Neutrophil (primary cell): ENCODE measurements around the gene UGT2B7.

Experiments
- H3K27ac ChIP-seq: fragments of 200-600 bp; sonication (generic); 2 replicates; pipeline ENCODE4 v1.5.1; 2016; ENCODE audit warnings: mild to moderate bottlenecking, moderate library complexity
- H3K27me3 ChIP-seq: fragments of 200-600 bp; sonication (generic); 2 replicates; pipeline ENCODE4 v1.6.0; 2016; ENCODE audit warnings: mild to moderate bottlenecking
- H3K36me3 ChIP-seq: fragments of 200-600 bp; sonication (generic); 2 replicates; pipeline ENCODE4 v1.5.1; 2017
- H3K4me1 ChIP-seq, 2 experiments: fragments of 200-600 bp in 1 of 2; sonication (generic) in 1 of 2; 1 replicate in 1 of 2; 2 replicates in 1 of 2; pipeline versions ENCODE4 v1.5.1 to v1.6.1; 2013 to 2016; ENCODE audit warnings: low read depth in 1 of 2, low read length in 1 of 2, mild to moderate bottlenecking in 1 of 2, moderate library complexity in 1 of 2; ENCODE audit not compliant: control insufficient read depth in 1 of 2, insufficient read depth in 1 of 2
- H3K4me3 ChIP-seq, 2 experiments: fragments of 200-600 bp in 1 of 2; sonication (generic) in 1 of 2; 1 replicate in 1 of 2; 2 replicates in 1 of 2; pipeline ENCODE4 v1.5.1; 2013 to 2016; ENCODE audit warnings: low read depth in 1 of 2, low read length in 1 of 2, mild to moderate bottlenecking in 1 of 2, moderate library complexity in 1 of 2
- H3K9me3 ChIP-seq: fragments of 200-600 bp; sonication (generic); 2 replicates; pipeline ENCODE4 v1.5.1; 2016
- TF ChIP-seq, protein P1 (sequence below): fragments of 200-600 bp; sonication (generic); IDR thresholded peaks from 2 replicates; pipeline ENCODE4 v1.5.1; 2016; ENCODE audit warnings: antibody characterized with exemption

The UGT2B7 gene

GRCh38 chr4:69141320-69141719 lies 45.0 kb downstream of the UGT2B7 start:
- H3K36me3 ChIP-seq = no peaks in the 10 kb centered on the region
- H3K27me3 ChIP-seq = no peaks in the 10 kb centered on the region
- no peaks in the 10 kb centered on the region for H3K9me3 ChIP-seq
- no peak overlapping the region for H3K27ac ChIP-seq
- TF ChIP-seq, protein P1, sequence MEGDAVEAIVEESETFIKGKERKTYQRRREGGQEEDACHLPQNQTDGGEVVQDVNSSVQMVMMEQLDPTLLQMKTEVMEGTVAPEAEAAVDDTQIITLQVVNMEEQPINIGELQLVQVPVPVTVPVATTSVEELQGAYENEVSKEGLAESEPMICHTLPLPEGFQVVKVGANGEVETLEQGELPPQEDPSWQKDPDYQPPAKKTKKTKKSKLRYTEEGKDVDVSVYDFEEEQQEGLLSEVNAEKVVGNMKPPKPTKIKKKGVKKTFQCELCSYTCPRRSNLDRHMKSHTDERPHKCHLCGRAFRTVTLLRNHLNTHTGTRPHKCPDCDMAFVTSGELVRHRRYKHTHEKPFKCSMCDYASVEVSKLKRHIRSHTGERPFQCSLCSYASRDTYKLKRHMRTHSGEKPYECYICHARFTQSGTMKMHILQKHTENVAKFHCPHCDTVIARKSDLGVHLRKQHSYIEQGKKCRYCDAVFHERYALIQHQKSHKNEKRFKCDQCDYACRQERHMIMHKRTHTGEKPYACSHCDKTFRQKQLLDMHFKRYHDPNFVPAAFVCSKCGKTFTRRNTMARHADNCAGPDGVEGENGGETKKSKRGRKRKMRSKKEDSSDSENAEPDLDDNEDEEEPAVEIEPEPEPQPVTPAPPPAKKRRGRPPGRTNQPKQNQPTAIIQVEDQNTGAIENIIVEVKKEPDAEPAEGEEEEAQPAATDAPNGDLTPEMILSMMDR = no peak
- H3K4me1 ChIP-seq = no peaks in the 10 kb centered on the region
- H3K4me3 ChIP-seq = no peak overlapping the region

- Histone ChIP-seq H3K9me3 (no peaks in the 10 kb centered on the region), H3K36me3 (no peaks in the 10 kb centered on the region), H3K4me1 (no peaks in the 10 kb centered on the region), H3K27ac (no peak overlapping the region), H3K4me3 (no peak overlapping the region), H3K27me3 (no peaks in the 10 kb centered on the region)
- TF ChIP-seq, protein P1 = no peak
Observed at GRCh38 chr4:69147334-69147733, 51.1 kb downstream of the UGT2B7 start.

DNA sequence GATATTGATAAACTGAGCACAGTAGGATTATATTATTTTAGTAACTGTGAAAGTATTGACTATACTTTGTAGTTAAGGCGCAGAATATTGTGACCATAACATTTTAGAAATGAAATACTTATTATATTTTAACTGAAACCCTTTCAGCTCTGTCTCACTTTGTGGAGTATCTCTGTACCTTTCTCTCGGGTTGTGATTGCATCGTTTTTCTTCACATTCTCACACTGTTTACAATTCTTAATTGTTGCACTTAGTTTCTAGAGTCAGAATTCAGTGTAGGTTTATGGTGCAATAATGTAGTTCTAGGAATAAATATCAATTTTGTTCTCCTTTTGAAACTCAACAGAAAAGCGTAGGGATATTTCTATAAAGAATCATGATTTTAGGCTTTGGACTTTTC lies 57.7 kb downstream of the UGT2B7 start:
- H3K27ac ChIP-seq = no peak overlapping the region
- no peaks in the 10 kb centered on the region for H3K27me3 ChIP-seq

DNA sequence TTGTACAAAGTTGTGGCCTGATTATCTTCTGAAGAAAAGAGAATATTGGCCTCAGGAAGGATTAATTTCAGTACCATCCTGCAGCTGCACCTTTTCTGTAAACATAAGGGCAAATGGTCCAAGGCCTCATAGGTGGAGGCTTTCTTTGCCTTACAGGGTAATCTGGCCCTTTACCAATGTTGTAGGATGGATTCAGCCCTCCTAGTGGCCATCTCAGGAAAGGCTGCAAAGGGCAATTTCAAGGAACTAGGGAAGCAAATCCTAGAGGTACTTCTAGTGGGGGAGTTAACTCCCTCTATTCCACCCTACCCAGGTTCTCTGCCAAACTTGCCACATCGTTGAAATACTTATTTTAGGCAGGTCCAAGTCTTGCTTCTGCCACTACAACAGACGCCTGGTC lies 60.6 kb downstream of the UGT2B7 start:
- TF ChIP-seq, protein P1 = no peak
- no peak overlapping the region for H3K27ac ChIP-seq
- H3K36me3 ChIP-seq = no peaks in the 10 kb centered on the region
- no peak overlapping the region for H3K4me3 ChIP-seq
- no peaks in the 10 kb centered on the region for H3K27me3 ChIP-seq
- no peaks in the 10 kb centered on the region for H3K4me1 ChIP-seq
- H3K9me3 ChIP-seq = no peaks in the 10 kb centered on the region

More for the DNA sequence above, 57.7 kb downstream of the UGT2B7 start:
- Histone ChIP-seq H3K36me3 (no peaks in the 10 kb centered on the region), H3K4me3 (no peak overlapping the region), H3K4me1 (no peaks in the 10 kb centered on the region), H3K9me3 (no peaks in the 10 kb centered on the region)
- TF ChIP-seq, protein P1 = no peak
